SK-N-SH (cell line): ENCODE results near the gene CENPQ. TPM values are rescaled to one million over a fixed set of nuclear protein-coding genes. Genes with fewer than 3 reads are reported as not detected.

Source experiments
- CTCF ChIA-PET: fragments of 300-600, 350-600 bp; formaldehyde crosslinking; extraction: SDS; loops from one replicate; lab custom pipeline; 2021; lab: Yijun Ruan, JAX
- POLR2A ChIA-PET: fragments of 350-600 bp; sonication (Branson Sonifier 250); formaldehyde crosslinking; extraction: SDS; loops from one replicate; lab custom pipeline; 2020; ENCODE audit warnings: antibody characterized with exemption, inconsistent platforms; lab: Yijun Ruan, JAX
- DNase-seq: peaks from one replicate; pipeline ENCODE4 v3.0.0; 2012
- H2AFZ ChIP-seq: fragments of 200-600 bp; sonication (generic); 2 replicates; pipeline ENCODE4 v1.8.1; 2016; ENCODE audit warnings: antibody characterized with exemption, mild to moderate bottlenecking, low read depth
- H3F3A ChIP-seq: fragments of 200-600 bp; sonication (generic); replicated peaks from 2 replicates; pipeline ENCODE3; 2016; ENCODE audit warnings: antibody characterized with exemption, mild to moderate bottlenecking; ENCODE audit not compliant: insufficient read depth
- H3K27ac ChIP-seq, 2 experiments: fragments of 200-500 bp in 1 of 2; fragments of 200-600 bp in 1 of 2; sonication (Bioruptor generic) in 1 of 2; sonication (generic), shearing (Covaris generic) in 1 of 2; 2 replicates each; pipeline versions ENCODE4 v1.5.1 to v1.6.1; 2014 to 2016; ENCODE audit warnings: low read depth in 2 of 2, inconsistent platforms in 1 of 2, low read length in 1 of 2, mild to moderate bottlenecking in 1 of 2, mixed read lengths in 1 of 2
- H3K27me3 ChIP-seq: fragments of 200-600 bp; sonication (generic), shearing (Covaris generic); 2 replicates; pipeline ENCODE4 v1.6.1; 2016; ENCODE audit warnings: mixed run types; ENCODE audit not compliant: insufficient read depth
- H3K36me3 ChIP-seq, 2 experiments: fragments of 200-500 bp in 1 of 2; fragments of 200-600 bp in 1 of 2; sonication (Bioruptor generic) in 1 of 2; sonication (generic) in 1 of 2; replicated peaks in 1 of 2; 2 replicates each; pipeline versions ENCODE3 to v1.5.1; 2014 to 2016; ENCODE audit warnings: low read length in 1 of 2, mild to moderate bottlenecking in 1 of 2; ENCODE audit not compliant: insufficient read depth in 2 of 2, control insufficient read depth in 1 of 2
- H3K4me1 ChIP-seq, 2 experiments: fragments of 200-500 bp in 1 of 2; fragments of 200-600 bp in 1 of 2; sonication (Bioruptor generic) in 1 of 2; sonication (generic), shearing (Covaris generic) in 1 of 2; 2 replicates each; pipeline versions ENCODE4 v1.5.1 to v1.6.1; 2014 to 2016; ENCODE audit warnings: low read depth in 1 of 2, low read length in 1 of 2, mixed run types in 1 of 2; ENCODE audit not compliant: insufficient read depth in 2 of 2, control insufficient read depth in 1 of 2
- H3K4me2 ChIP-seq: fragments of 200-600 bp; sonication (generic), shearing (Covaris generic); 2 replicates; pipeline ENCODE4 v1.6.1; 2017; ENCODE audit warnings: mixed run types
- H3K4me3 ChIP-seq, 2 experiments: fragments of 200-500 bp in 1 of 2; fragments of 200-600 bp in 1 of 2; sonication (Bioruptor generic) in 1 of 2; sonication (generic), shearing (Covaris generic) in 1 of 2; 2 replicates each; pipeline versions ENCODE4 v1.5.1 to v1.8.1; 2014 to 2016; ENCODE audit warnings: low read depth in 2 of 2, inconsistent platforms in 1 of 2, low read length in 1 of 2, mild to moderate bottlenecking in 1 of 2, mixed read lengths in 1 of 2, moderate library complexity in 1 of 2
- H3K79me2 ChIP-seq: fragments of 200-600 bp; sonication (generic); 2 replicates; pipeline ENCODE4 v1.8.1; 2017; ENCODE audit warnings: mild to moderate bottlenecking; ENCODE audit not compliant: insufficient read depth
- H3K9ac ChIP-seq: fragments of 200-600 bp; sonication (generic); 2 replicates; pipeline ENCODE4 v1.6.1; 2017; ENCODE audit warnings: mixed run types
- H3K9me2 ChIP-seq: fragments of 200-600 bp; sonication (generic); 2 replicates; pipeline ENCODE4 v1.6.1; 2017; ENCODE audit warnings: mixed run types
- H3K9me3 ChIP-seq: fragments of 200-600 bp; sonication (generic); 2 replicates; pipeline ENCODE4 v1.6.1; 2017; ENCODE audit warnings: mixed run types, mild to moderate bottlenecking, moderate library complexity
- H4K20me1 ChIP-seq: fragments of 200-600 bp; sonication (generic); 2 replicates; pipeline ENCODE4 v1.6.1; 2017; ENCODE audit warnings: mild to moderate bottlenecking, mixed run types; ENCODE audit not compliant: insufficient read depth
- CHD2 ChIP-seq: fragments of 150-350 bp; IDR thresholded peaks from 2 replicates; pipeline ENCODE4 v1.6.1; 2018; ENCODE audit warnings: low read length; ENCODE audit not compliant: partially characterized antibody
- EP300 ChIP-seq, 2 experiments: IDR thresholded peaks; 2 replicates each; pipeline versions ENCODE4 v1.4.0 to v1.6.1; 2012; ENCODE audit warnings: borderline replicate concordance in 1 of 2, low read depth in 1 of 2, low read length in 1 of 2
- FOSL2 ChIP-seq: IDR thresholded peaks from 2 replicates; pipeline ENCODE4 v1.4.0; 2012; ENCODE audit warnings: low read depth, mild to moderate bottlenecking, moderate library complexity, borderline replicate concordance
- FOXM1 ChIP-seq: IDR thresholded peaks from 2 replicates; pipeline ENCODE4 v1.4.0; 2012; ENCODE audit warnings: low read depth, mild to moderate bottlenecking
- MXI1 ChIP-seq: IDR thresholded peaks from 2 replicates; pipeline ENCODE4 v1.6.1; 2012; ENCODE audit warnings: mild to moderate bottlenecking, low read depth, low read length, improper control_type of control experiment
- NFIC ChIP-seq: IDR thresholded peaks from 2 replicates; pipeline ENCODE4 v1.4.0; 2012; ENCODE audit warnings: borderline replicate concordance
- POLR2AphosphoS5 ChIP-seq: IDR thresholded peaks from 2 replicates; pipeline ENCODE4 v1.6.1; 2012; ENCODE audit warnings: low read depth, low read length
- RCOR1 ChIP-seq: fragments of 150-350 bp; IDR thresholded peaks from 2 replicates; pipeline ENCODE4 v1.6.1; 2017; ENCODE audit warnings: antibody characterized with exemption, low read length
- RFX5 ChIP-seq: IDR thresholded peaks from 2 replicates; pipeline ENCODE4 v1.6.1; 2012; ENCODE audit warnings: mild to moderate bottlenecking, improper control_type of control experiment, low read length
- RXRA ChIP-seq: IDR thresholded peaks from 2 replicates; pipeline ENCODE4 v1.4.0; 2012; ENCODE audit warnings: low read depth, mild to moderate bottlenecking, borderline replicate concordance
- SIN3A ChIP-seq: IDR thresholded peaks from 2 replicates; pipeline ENCODE4 v1.6.1; 2012; ENCODE audit warnings: low read depth, mild to moderate bottlenecking, low read length, moderate library complexity, borderline replicate concordance
- SMC3 ChIP-seq: IDR thresholded peaks from 2 replicates; pipeline ENCODE4 v1.6.1; 2012; ENCODE audit warnings: low read depth, low read length, improper control_type of control experiment
- TAF1 ChIP-seq: IDR thresholded peaks from 2 replicates; pipeline ENCODE4 v1.6.1; 2012; ENCODE audit warnings: low read depth, mild to moderate bottlenecking, low read length, moderate library complexity, borderline replicate concordance
- TEAD4 ChIP-seq: IDR thresholded peaks from 2 replicates; pipeline ENCODE4 v1.4.0; 2012; ENCODE audit warnings: mild to moderate bottlenecking, borderline replicate concordance; ENCODE audit not compliant: insufficient read depth
- WGBS: methylation state at CpG from one replicate; pipeline ENCODE4 v1.1.6; 2017; ENCODE audit warnings: low lambda C conversion rate; 5-methylcytosine and 5-hydroxymethylcytosine counted together
- polyA plus RNA-seq, 3 experiments: library from polyadenylated mRNA; depleted of rRNA; stranded (reverse); fragments of >200 nt; gene quantifications; 2 replicates each; pipeline ENCODE4 v1.2.3, GENCODE V29; 2012
- TF ChIP-seq, protein P1 (sequence below): IDR thresholded peaks from 2 replicates; pipeline ENCODE4 v1.4.0; 2012; ENCODE audit warnings: low read depth
- TF ChIP-seq, protein P2 (sequence below): fragments of 150-350 bp; IDR thresholded peaks from 2 replicates; pipeline ENCODE4 v1.6.1; 2017; ENCODE audit warnings: antibody characterized with exemption, low read length, low read depth, borderline replicate concordance
- TF ChIP-seq, protein P3 (sequence below): fragments of 200-600 bp; sonication (generic); IDR thresholded peaks from 2 replicates; pipeline ENCODE4 v1.6.1; 2017; ENCODE audit warnings: antibody characterized with exemption, mild to moderate bottlenecking, moderate library complexity
- TF ChIP-seq, protein P4 (sequence below): IDR thresholded peaks from 2 replicates; pipeline ENCODE4 v1.6.1; 2012; ENCODE audit warnings: mild to moderate bottlenecking, low read depth, low read length, moderate library complexity

Gene CENPQ
- polyA plus RNA-seq, 1 of the 3 experiments (the other 2 are of a cell fraction) = 2.5 TPM

DNA sequence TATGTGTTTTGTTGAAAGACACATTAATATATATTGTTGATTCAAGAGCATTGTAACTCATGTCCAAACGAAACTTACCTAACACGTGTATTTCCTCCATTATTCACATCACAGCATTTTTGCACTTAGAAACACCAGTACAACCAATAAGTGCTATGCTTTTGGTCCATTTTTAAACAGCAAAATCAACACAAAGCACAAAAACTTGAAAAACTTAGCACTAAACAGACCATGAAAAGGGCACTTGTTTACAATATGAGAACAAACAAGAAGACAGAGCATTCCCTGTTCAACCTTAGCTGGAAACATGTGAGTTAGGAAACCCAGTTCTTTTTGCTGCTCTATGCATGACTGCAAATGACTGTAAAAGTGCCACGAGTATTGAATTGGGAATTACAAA, 46.2 kb downstream of the CENPQ start:
- POLR2A ChIA-PET = no interaction called here
- Histone ChIP-seq H4K20me1 (no peaks in the 10 kb centered on the region), H3K4me2 (no peak overlapping the region)

DNA sequence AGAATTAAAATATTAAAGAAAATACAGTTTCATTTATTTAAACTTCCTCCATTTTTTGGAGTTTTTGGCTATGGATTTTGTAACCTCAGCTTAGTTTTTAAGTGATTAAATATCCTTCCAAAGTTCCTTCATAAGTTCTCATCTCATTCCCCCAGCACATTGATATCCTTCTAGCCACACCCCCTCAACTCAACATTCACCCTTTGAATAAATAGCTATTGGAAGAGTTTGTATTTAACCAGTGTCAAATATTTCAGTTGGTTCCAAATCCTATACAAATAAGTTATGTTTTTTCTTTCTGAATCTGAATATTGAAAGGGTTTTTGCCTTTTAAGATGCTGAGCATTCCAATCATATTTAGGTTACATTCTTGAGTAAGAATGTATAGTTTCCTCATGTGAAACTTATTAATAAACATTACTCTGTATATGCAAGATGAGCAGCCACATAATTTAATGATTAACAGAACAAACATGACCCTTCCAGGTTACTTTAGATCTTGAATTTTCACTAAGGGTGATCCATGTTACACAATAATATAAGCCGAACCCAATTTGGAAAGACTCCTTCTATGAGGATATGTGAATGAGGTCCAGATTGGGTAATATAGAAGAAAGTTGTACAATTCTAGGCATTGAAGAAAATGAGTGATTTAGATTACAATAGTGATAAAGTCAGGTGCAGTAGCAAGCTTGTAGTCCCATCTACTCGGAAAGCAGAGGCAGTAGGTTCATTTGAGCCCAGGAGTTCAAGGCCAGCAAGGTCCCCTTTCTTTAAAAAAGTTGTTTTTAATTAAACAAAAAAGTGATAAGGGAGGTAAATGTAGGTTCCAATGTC, 50.2 kb downstream of the CENPQ start:
- POLR2A ChIA-PET = no interaction called here
- H3K79me2 ChIP-seq = no peaks in the 10 kb centered on the region
- WGBS = 9% methylated on average over 2 of the region's 2 CpGs
- TF ChIP-seq, protein P1, sequence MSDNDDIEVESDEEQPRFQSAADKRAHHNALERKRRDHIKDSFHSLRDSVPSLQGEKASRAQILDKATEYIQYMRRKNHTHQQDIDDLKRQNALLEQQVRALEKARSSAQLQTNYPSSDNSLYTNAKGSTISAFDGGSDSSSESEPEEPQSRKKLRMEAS = no peak
- TF ChIP-seq RFX5 = no peak
- TF ChIP-seq POLR2AphosphoS5 = no peak
- TF ChIP-seq TEAD4 = no peak
- no peak for TF ChIP-seq EP300 (IDR thresholded peaks at IDR 0.05; ENCODE audit: borderline replicate concordance in 1 of 2, low read depth in 1 of 2, low read length in 1 of 2)
- TF ChIP-seq, protein P2, sequence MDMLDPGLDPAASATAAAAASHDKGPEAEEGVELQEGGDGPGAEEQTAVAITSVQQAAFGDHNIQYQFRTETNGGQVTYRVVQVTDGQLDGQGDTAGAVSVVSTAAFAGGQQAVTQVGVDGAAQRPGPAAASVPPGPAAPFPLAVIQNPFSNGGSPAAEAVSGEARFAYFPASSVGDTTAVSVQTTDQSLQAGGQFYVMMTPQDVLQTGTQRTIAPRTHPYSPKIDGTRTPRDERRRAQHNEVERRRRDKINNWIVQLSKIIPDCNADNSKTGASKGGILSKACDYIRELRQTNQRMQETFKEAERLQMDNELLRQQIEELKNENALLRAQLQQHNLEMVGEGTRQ = no peak
- TF ChIP-seq TAF1 = no peak
- no peak for TF ChIP-seq NFIC
- no peak for TF ChIP-seq RCOR1
- TF ChIP-seq, protein P3, sequence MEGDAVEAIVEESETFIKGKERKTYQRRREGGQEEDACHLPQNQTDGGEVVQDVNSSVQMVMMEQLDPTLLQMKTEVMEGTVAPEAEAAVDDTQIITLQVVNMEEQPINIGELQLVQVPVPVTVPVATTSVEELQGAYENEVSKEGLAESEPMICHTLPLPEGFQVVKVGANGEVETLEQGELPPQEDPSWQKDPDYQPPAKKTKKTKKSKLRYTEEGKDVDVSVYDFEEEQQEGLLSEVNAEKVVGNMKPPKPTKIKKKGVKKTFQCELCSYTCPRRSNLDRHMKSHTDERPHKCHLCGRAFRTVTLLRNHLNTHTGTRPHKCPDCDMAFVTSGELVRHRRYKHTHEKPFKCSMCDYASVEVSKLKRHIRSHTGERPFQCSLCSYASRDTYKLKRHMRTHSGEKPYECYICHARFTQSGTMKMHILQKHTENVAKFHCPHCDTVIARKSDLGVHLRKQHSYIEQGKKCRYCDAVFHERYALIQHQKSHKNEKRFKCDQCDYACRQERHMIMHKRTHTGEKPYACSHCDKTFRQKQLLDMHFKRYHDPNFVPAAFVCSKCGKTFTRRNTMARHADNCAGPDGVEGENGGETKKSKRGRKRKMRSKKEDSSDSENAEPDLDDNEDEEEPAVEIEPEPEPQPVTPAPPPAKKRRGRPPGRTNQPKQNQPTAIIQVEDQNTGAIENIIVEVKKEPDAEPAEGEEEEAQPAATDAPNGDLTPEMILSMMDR = no peak
- TF ChIP-seq SIN3A = no peak

More for the DNA sequence above, 46.2 kb downstream of the CENPQ start:
- DNase-seq = no peak
- no peaks in the 10 kb centered on the region for H3K79me2 ChIP-seq
- CTCF ChIA-PET = no interaction called here
- no peaks in the 10 kb centered on the region for H3K36me3 ChIP-seq
- no peaks in the 10 kb centered on the region for H3K9me2 ChIP-seq
- no peaks in the 10 kb centered on the region for H3K9me3 ChIP-seq
- H3K4me3 ChIP-seq = no peak overlapping the region
- no peak overlapping the region for H3K27ac ChIP-seq
- 10% methylated on average over 3 of the region's 3 CpGs for WGBS
- H3F3A ChIP-seq = no peaks in the 10 kb centered on the region
- H3K9ac ChIP-seq = no peak overlapping the region
- no peaks in the 10 kb centered on the region for H3K27me3 ChIP-seq
- H3K4me1 ChIP-seq = no peaks in the 10 kb centered on the region
- H2AFZ ChIP-seq = no peak overlapping the region
- TF ChIP-seq, protein P2 = no peak
- no peak for TF ChIP-seq CHD2
- TF ChIP-seq, protein P4, sequence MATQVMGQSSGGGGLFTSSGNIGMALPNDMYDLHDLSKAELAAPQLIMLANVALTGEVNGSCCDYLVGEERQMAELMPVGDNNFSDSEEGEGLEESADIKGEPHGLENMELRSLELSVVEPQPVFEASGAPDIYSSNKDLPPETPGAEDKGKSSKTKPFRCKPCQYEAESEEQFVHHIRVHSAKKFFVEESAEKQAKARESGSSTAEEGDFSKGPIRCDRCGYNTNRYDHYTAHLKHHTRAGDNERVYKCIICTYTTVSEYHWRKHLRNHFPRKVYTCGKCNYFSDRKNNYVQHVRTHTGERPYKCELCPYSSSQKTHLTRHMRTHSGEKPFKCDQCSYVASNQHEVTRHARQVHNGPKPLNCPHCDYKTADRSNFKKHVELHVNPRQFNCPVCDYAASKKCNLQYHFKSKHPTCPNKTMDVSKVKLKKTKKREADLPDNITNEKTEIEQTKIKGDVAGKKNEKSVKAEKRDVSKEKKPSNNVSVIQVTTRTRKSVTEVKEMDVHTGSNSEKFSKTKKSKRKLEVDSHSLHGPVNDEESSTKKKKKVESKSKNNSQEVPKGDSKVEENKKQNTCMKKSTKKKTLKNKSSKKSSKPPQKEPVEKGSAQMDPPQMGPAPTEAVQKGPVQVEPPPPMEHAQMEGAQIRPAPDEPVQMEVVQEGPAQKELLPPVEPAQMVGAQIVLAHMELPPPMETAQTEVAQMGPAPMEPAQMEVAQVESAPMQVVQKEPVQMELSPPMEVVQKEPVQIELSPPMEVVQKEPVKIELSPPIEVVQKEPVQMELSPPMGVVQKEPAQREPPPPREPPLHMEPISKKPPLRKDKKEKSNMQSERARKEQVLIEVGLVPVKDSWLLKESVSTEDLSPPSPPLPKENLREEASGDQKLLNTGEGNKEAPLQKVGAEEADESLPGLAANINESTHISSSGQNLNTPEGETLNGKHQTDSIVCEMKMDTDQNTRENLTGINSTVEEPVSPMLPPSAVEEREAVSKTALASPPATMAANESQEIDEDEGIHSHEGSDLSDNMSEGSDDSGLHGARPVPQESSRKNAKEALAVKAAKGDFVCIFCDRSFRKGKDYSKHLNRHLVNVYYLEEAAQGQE = no peak
- TF ChIP-seq FOSL2 = no peak
- TF ChIP-seq FOXM1 = no peak
- no peak for TF ChIP-seq SIN3A
- TF ChIP-seq RXRA = no peak
- no peak for TF ChIP-seq MXI1
- no peak for TF ChIP-seq RCOR1
- no peak for TF ChIP-seq SMC3

More for the DNA sequence above, 50.2 kb downstream of the CENPQ start:
- Histone ChIP-seq H4K20me1 (no peaks in the 10 kb centered on the region), H3K4me1 (no peaks in the 10 kb centered on the region), H3K27me3 (no peaks in the 10 kb centered on the region), H3K4me3 (no peak overlapping the region), H3K36me3 (no peaks in the 10 kb centered on the region), H3K9ac (no peak overlapping the region), H2AFZ (no peak overlapping the region), H3K9me3 (no peaks in the 10 kb centered on the region), H3F3A (no peaks in the 10 kb centered on the region), H3K9me2 (no peaks in the 10 kb centered on the region), H3K4me2 (no peak overlapping the region), H3K27ac (no peak overlapping the region)
- CTCF ChIA-PET = interaction anchor here (1.0 to 1.3 kb wide), 3 partner anchors 9 to 19 kb away, joined by 4 read pairs; no protein-coding TSS in a partner anchor
- DNase-seq = no peak
